M059J (cell line): ENCODE data around the gene PDRG1. TPM values are rescaled to one million over a fixed set of nuclear protein-coding genes. Genes with fewer than 3 reads are reported as not detected.

Experiments used
- DNase-seq: peaks from one replicate; pipeline ENCODE4 v3.0.0-alpha.2; 2012; ENCODE audit warnings: low read depth
- total RNA-seq: library from RNA; depleted of rRNA; stranded (reverse); fragments of >200 nt; shearing (Covaris generic); gene quantifications from 2 replicates; pipeline ENCODE4 v1.2.3, GENCODE V29; 2014; rRNA removed

The PDRG1 gene
- total RNA-seq, 1 experiment from 2014 or later = 14.2 TPM

GRCh38 chr20:31907046-31907445, 44.8 kb downstream of the PDRG1 start:
- DNase-seq = no peak

GRCh38 chr20:31906001-31906400, 45.8 kb downstream of the PDRG1 start:
- no peak for DNase-seq

GRCh38 chr20:31903627-31904386, 48.0 kb downstream of the PDRG1 start:
- no peak for DNase-seq

- DNase-seq = no peak
These were observed 50.2 kb downstream of the PDRG1 start for GRCh38 chr20:31901615-31902014.

- DNase-seq = no peak
These were observed 54.3 kb downstream of the PDRG1 start for GRCh38 chr20:31897541-31897940.

- DNase-seq = no peak
These were observed 55.8 kb downstream of the PDRG1 start for GRCh38 chr20:31896049-31896448.

GRCh38 chr20:31894980-31895675, 56.7 kb downstream of the PDRG1 start:
- DNase-seq = peak; percentile 75

Other genes starting within 250 kb of the PDRG1 start
- gene BCL2L1, start 229.2 kb downstream of the PDRG1 start, total RNA-seq = 108 and 117 TPM in 2 replicates
- 204 and 319 TPM in 2 replicates for gene TPX2, start 212.8 kb downstream of the PDRG1 start, total RNA-seq
- gene MYLK2, start 132.7 kb downstream of the PDRG1 start, total RNA-seq = 0.15 and 0.44 TPM in 2 replicates
- gene FOXS1, start 106.4 kb downstream of the PDRG1 start, total RNA-seq = 0.12 TPM in 1 of 2 replicates, not detected in the other
- gene DUSP15, start 81.5 kb downstream of the PDRG1 start, total RNA-seq = 0.91 and 3.2 TPM in 2 replicates
- gene TTLL9, start 81.4 kb downstream of the PDRG1 start, total RNA-seq = not detected in 2 replicates
- gene XKR7, start 16.1 kb upstream of the PDRG1 start, total RNA-seq = 0.05 TPM in 1 of 2 replicates, not detected in the other
- not detected in 2 replicates for gene CCM2L, start 58.4 kb upstream of the PDRG1 start, total RNA-seq
- 0.27 TPM in 1 of 2 replicates, not detected in the other for gene HCK, start 100.2 kb upstream of the PDRG1 start, total RNA-seq
- gene TM9SF4, start 157.7 kb upstream of the PDRG1 start, total RNA-seq = 60.2 and 77.4 TPM in 2 replicates